Effector memory CD4-positive, alpha-beta T cell (primary cell): ENCODE data around the gene ZIC5.

Experiments
- DNase-seq, 3 donors: peaks; one replicate each; pipeline ENCODE4 v3.0.0-alpha.2; 2020
- H3K27ac ChIP-seq: 2 replicates; pipeline ENCODE4 v1.7.0; 2013; ENCODE audit warnings: mild to moderate bottlenecking, low read length, moderate library complexity; ENCODE audit not compliant: insufficient read depth, poor library complexity, severe bottlenecking
- H3K27me3 ChIP-seq: replicated peaks from 2 replicates; pipeline ENCODE4 v1.7.0; 2013; ENCODE audit warnings: mild to moderate bottlenecking, low read length; ENCODE audit not compliant: insufficient read depth, control insufficient read depth, poor library complexity, severe bottlenecking
- H3K36me3 ChIP-seq: 2 replicates; pipeline ENCODE4 v1.7.0; 2013; ENCODE audit warnings: mild to moderate bottlenecking, low read length, moderate library complexity; ENCODE audit not compliant: control insufficient read depth, insufficient read depth
- H3K4me1 ChIP-seq: 2 replicates; pipeline ENCODE4 v1.7.0; 2013; ENCODE audit warnings: low read length, mild to moderate bottlenecking; ENCODE audit not compliant: control insufficient read depth, insufficient read depth, poor library complexity, severe bottlenecking
- H3K4me3 ChIP-seq: 2 replicates; pipeline ENCODE4 v1.7.0; 2013; ENCODE audit warnings: low read length, low read depth, mild to moderate bottlenecking; ENCODE audit not compliant: insufficient read depth, poor library complexity, severe bottlenecking
- H3K9me3 ChIP-seq: 2 replicates; pipeline ENCODE4 v1.7.0; 2013; ENCODE audit warnings: mild to moderate bottlenecking, low read length, moderate library complexity; ENCODE audit not compliant: control insufficient read depth
- total RNA-seq, 3 donors: gene quantifications; one replicate each; lab custom pipeline; 2026; lab: John Stamatoyannopoulos, UW

The ZIC5 gene
- total RNA-seq, result 0 reads per million in 3 donors

DNA sequence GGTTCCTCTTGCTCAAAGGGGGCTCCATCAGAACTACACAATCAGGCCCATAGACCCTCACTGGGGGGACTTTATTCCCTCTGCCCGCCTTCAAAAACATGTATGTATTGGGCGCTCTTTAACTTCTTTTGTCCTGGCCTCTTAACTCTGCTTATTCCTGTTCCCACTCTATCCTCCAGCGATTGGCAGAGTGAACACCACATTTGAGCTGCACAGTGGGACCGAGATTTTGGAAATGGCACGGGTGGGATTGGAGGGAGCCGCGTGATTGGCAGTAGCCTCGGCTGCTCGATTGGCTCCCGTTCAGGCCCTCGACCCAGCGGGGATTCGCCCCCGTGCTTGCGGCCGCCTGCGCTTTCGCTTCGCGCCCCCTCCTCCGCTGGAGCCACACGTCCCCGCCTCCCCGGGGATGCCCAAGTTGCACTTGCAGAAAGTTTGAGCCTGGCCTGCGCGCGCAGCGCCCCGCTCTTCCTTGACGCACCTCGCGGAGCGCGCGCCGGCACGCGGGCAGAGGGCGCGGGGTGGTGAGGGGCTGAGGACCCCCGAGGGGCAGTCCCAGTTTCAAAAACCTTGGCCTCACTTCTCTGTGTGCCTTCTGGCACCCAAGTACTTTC is at the start of gene ZIC5:
Gene ZIC5 (minus strand): TSS at position 192 of the 614 bp plus-strand sequence. CDS start 164 bp downstream, at position 28.
- Histone ChIP-seq H3K4me1 (peaks cover 35% of the 10 kb centered on the region), H3K36me3 (no peaks in the 10 kb centered on the region), H3K9me3 (peaks cover 5% of the 10 kb centered on the region), H3K4me3 (no peak within 1 kb of the TSS), H3K27me3 (peaks cover 89% of the 10 kb centered on the region), H3K27ac (no peak within 1 kb of the TSS)
- no peak for DNase-seq

DNA sequence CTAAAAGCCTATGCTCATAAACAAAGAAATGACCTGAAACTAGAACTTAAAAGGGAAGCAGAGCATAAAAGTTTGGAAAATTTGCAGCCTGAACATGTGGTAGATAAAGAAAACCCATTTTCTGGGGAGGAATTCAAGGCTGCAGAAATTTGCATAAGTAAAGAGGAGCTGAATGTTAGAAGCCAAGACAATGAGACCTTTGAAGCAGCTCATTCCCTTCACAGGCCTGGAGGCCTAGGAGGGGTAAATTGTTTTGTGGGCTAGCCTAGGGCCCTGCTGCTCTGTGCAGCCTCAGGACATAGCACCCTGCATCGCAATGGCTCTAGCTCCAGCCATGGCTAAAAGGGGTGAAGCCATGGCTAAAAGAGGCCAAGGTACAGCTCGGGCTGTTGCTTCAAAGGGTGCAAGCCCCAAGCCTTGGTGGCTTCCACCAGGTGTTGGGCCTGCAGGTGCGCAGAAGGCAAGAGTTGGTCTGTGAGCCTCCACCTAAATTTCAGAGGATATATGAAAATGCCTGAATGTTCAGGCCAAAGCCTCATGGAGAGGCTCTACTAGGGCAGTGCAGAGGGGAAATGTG is 48.3 kb upstream of the ZIC5 start:
- Histone ChIP-seq H3K36me3 (no peaks in the 10 kb centered on the region), H3K27me3 (no peaks in the 10 kb centered on the region), H3K27ac (no peak overlapping the region), H3K4me3 (no peak overlapping the region), H3K9me3 (no peaks in the 10 kb centered on the region), H3K4me1 (no peaks in the 10 kb centered on the region)
- no peak for DNase-seq

DNA sequence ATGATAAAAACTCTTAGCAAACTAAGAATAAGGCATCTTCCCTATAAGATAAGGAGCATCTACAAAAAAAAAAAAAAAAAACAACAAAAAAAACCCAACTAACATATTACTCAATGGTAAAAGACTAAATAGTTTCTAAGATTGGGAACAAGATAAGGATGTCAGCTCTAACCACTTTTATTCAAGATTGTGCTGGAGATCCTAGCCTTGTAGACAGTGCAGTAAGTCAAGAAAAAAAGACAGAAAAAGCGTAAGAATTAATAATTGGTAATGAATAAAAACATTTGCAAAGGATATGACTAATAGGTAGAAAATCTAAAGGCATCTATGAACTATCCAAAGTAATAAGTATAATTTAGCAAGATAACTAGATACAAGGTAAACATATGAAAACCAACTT is 43.1 kb upstream of the ZIC5 start:
- H3K4me1 ChIP-seq, result no peaks in the 10 kb centered on the region
- no peaks in the 10 kb centered on the region for H3K36me3 ChIP-seq
- H3K4me3 ChIP-seq, result no peak overlapping the region
- DNase-seq, result no peak
- no peaks in the 10 kb centered on the region for H3K27me3 ChIP-seq
- H3K9me3 ChIP-seq, result no peaks in the 10 kb centered on the region
- no peak overlapping the region for H3K27ac ChIP-seq

DNA sequence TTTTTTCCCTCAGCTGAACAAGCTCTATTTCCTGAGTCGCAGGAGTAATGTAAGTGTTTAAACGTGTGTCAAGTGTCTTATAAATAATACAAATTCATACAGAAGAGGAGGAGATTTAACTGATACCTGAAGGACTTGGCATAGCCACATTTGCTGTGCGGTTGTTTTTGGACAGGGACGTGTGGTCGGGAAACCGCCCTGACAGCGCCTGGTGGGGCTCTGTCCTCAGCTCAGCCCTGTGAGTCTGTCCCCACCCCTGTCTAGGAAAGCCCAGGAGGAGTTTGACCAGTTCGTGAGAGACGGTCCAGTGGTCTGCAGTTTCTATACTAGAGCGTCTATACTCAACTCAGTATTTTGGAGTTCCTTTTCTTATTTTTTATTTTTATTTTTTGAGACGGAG is 26.7 kb upstream of the ZIC5 start:
- no peaks in the 10 kb centered on the region for H3K4me1 ChIP-seq
- no peaks in the 10 kb centered on the region for H3K9me3 ChIP-seq
- peaks cover 61% of the 10 kb centered on the region for H3K27me3 ChIP-seq
- H3K36me3 ChIP-seq, result no peaks in the 10 kb centered on the region
- H3K4me3 ChIP-seq, result no peak overlapping the region
- no peak overlapping the region for H3K27ac ChIP-seq
- no peak for DNase-seq

DNA sequence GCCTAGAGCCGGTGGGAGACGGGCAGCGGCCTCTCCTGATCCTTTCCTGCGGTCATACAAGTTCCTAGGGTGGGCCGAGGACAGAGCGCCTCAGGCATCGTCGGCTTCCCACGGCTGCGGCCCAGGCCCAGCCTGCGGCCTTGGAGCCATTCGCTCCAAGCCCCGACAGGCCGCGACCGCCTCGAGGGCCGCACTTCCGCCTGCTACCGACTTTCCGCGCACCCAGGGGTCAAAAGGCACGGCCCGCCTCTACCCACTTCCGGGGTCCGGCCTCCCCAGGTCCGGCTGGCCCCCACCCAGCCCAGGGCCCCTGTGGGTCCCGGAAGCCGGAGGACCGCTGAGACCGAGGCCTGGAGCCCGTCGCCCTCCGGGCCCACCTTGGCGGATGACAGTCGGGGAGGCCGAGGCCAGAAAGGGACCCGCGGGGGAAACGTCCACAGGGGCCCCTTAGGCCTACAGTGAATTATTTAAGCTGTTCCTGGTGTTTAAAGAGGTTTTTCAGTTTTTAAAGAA is 26.2 kb upstream of the ZIC5 start:
- DNase-seq, result no peak
- H3K4me3 ChIP-seq, result no peak overlapping the region
- H3K27me3 ChIP-seq, result peaks cover 66% of the 10 kb centered on the region
- H3K36me3 ChIP-seq, result no peaks in the 10 kb centered on the region
- H3K27ac ChIP-seq, result no peak overlapping the region
- no peaks in the 10 kb centered on the region for H3K4me1 ChIP-seq
- no peaks in the 10 kb centered on the region for H3K9me3 ChIP-seq

DNA sequence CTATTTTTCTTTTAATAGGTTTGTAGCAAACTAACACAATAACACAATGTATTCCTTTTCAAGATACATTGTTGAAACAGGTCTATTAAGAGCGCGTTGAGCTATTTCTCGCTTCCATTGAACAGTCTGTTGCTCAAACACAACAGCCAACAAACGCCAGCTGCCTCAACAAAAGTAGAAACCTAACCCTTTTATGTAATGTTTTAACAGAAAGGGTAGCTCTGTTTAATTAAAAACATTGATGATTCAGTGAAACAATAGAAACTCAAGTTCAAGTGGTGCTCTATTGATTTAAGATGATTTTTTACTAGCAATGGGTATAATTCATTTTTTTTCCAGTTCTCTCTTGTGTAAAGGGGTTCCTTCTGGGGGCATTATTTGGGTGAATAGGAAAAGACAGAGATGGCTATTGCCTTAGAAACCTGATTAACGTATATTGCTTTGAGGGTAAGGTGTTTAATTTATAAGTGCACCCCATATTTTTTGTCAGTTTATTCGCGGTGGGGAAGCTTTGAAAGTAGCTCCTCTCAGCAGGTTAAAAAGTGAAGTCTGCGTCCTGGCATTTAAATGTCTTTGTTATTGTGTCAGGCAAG is 24.9 kb upstream of the ZIC5 start:
- H3K36me3 ChIP-seq, result no peaks in the 10 kb centered on the region
- peaks cover 76% of the 10 kb centered on the region for H3K27me3 ChIP-seq
- H3K27ac ChIP-seq, result no peak overlapping the region
- no peaks in the 10 kb centered on the region for H3K9me3 ChIP-seq
- DNase-seq, result no peak
- no peak overlapping the region for H3K4me3 ChIP-seq
- no peaks in the 10 kb centered on the region for H3K4me1 ChIP-seq

DNA sequence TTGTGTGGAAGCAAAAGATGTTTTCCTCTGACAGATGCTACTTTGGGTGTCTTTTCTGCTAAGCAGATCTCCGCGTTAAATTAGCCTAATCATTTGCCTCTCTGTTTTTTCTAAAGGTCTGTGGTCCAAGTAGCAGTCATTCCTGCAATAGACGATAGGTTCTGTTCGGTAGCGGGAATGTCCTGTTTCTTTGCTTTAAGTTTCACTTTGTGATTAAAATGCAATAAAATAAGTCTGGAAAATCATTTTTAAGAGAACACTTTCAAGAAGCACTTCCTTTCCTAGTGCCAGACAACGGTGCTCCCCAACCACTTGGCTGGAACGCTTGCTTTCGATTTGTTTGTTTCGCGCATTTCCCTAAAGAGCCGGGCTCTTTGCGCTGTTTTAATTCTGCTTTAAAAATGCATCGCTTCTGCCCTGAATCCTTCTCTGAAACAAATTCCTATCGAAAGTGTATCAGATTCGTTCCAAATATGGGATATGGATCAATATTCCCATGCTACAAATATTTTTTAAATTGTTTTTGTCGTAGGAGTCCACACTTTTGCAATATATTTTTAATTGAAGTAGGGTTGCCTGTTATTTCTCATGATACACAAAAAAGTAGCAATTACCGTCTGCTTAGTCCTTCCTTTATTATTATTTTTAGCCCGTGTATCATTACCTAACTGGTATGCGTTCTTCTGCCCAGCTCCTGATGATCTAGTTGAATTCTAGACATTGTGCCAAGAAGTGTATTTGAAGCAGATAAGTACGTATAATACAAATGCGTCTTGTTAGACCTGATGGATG is 24.2 kb upstream of the ZIC5 start:
- no peak for DNase-seq
- Histone ChIP-seq H3K4me3 (no peak overlapping the region), H3K27ac (no peak overlapping the region), H3K9me3 (no peaks in the 10 kb centered on the region), H3K36me3 (no peaks in the 10 kb centered on the region), H3K4me1 (no peaks in the 10 kb centered on the region), H3K27me3 (peaks cover 83% of the 10 kb centered on the region)

DNA sequence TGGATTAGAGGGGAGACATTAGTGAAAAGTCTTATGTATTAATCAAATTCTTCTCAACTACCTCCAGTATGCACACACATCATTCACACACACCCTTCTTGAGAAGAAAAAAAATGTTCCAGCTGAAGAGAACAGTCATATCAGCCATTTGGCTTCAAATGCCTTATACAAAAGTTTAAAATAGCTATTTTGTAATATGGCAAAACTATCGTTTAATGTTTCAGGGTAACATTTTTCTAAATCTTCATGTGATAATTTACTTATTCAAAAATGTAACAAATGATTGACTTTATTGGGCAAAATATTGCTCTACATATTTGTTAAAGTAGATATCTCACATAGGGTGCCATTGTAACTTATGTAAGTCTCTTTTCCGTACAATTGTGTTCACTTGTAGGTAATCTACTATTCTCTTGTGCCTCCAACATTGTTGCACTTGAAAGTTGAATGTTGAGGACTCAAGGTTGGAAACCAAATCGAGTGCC is 23.6 kb upstream of the ZIC5 start:
- Histone ChIP-seq H3K27me3 (peaks cover 84% of the 10 kb centered on the region), H3K9me3 (no peaks in the 10 kb centered on the region), H3K4me1 (peaks cover 5% of the 10 kb centered on the region), H3K4me3 (no peak overlapping the region), H3K27ac (no peak overlapping the region), H3K36me3 (no peaks in the 10 kb centered on the region)
- DNase-seq, result no peak

DNA sequence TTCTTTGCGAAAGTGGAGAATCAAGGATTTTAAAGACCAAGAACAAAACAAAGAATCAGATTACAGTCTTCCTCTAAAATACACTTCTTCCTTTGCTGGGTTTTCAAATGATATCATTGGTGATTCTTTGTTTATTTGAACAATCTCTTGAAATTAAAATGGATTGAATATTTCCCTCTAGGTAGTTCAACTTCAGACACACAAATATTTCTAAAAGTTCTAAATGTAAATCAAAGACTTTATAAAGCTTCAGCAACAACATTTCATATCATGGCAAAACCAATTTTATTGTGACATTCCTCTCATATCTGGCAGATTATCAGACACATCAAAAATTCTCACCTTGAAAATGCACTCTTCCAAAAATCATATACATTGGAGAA is 23.1 kb upstream of the ZIC5 start:
- Histone ChIP-seq H3K9me3 (no peaks in the 10 kb centered on the region), H3K36me3 (no peaks in the 10 kb centered on the region), H3K27me3 (peaks cover 87% of the 10 kb centered on the region), H3K4me1 (peaks cover 11% of the 10 kb centered on the region), H3K4me3 (no peak overlapping the region), H3K27ac (no peak overlapping the region)
- DNase-seq, result no peak
